Gastroesophageal sphincter (tissue), 3 donors: ENCODE data around the gene NBPF1.
"Not testable (repeated sequence)": the region's sequence is repeated elsewhere in the genome, so short reads cannot be mapped to it uniquely, and the experiment has no call there.

Experiments
- POLR2AphosphoS5 ChIP-seq: sonication (generic); formaldehyde crosslinking; IDR thresholded peaks from one replicate; pipeline ENCODE4 v1.6.1; 2017; ENCODE audit warnings: antibody characterized with exemption
- TF ChIP-seq, protein P1 (sequence below), 4 experiments: fragments of 200-600 bp in 2 of 4; fragments of 450-650 bp in 2 of 4; sonication (generic) in 1 of 4; IDR thresholded peaks; one replicate each; pipeline ENCODE4 v1.5.1; 2017 to 2019; ENCODE audit warnings: antibody characterized with exemption in 4 of 4, mild to moderate bottlenecking in 2 of 4, moderate library complexity in 2 of 4

DNA sequence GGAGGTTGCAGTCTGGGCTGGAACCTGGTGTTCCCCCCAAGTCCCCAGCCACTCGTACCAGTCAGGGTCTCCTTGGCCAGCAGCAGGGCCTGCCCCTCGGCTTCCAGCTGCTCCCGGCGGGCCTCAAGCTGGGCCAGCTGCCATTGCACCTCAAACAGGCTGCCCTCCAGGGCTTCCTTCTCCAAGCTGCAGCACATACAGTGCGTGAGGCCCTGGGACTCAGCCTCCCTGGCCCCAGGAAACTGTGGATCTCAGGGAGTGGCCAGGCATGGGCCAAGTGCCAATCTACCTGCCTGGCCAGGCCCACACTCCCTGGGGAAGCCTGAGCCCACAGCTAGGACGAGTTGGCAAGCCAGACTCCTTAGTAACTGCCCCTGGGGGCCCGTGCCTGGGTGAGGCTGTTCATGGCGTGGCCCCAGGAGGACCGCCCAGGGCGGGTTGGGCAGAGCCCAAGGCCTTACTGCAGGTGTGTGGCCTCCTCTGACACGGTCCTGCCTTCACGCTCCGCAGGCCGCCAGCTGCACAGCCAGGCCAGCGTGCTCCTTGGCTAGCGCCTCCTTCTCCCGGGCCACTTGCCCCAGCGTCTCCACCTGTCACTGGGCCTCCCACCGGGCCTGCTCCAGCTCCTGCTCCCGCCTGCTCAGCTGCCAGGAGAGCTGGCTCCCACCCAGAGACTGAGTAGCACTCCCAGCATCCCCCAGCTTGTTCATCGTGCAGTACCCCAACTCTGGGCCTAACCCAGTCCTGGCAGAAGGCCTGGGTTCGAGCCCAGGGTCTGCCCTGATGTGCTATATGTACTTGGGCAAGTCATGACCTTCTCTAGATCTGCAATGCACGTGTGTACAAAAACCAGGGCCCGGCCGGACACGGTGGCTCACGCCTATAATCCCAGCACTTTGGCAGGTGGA is 10.7 kb upstream of the NBPF1 start:
- TF ChIP-seq, protein P1, sequence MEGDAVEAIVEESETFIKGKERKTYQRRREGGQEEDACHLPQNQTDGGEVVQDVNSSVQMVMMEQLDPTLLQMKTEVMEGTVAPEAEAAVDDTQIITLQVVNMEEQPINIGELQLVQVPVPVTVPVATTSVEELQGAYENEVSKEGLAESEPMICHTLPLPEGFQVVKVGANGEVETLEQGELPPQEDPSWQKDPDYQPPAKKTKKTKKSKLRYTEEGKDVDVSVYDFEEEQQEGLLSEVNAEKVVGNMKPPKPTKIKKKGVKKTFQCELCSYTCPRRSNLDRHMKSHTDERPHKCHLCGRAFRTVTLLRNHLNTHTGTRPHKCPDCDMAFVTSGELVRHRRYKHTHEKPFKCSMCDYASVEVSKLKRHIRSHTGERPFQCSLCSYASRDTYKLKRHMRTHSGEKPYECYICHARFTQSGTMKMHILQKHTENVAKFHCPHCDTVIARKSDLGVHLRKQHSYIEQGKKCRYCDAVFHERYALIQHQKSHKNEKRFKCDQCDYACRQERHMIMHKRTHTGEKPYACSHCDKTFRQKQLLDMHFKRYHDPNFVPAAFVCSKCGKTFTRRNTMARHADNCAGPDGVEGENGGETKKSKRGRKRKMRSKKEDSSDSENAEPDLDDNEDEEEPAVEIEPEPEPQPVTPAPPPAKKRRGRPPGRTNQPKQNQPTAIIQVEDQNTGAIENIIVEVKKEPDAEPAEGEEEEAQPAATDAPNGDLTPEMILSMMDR (IDR thresholded peaks at IDR 0.05): not testable (repeated sequence)
- TF ChIP-seq POLR2AphosphoS5: not testable (repeated sequence)
